Aorta (tissue), 5 donors: ENCODE data around the gene ERICH2. TPM values are rescaled to one million over a fixed set of nuclear protein-coding genes. Genes with fewer than 3 reads are reported as not detected.

Source experiments
- ATAC-seq: fragments of 200-7000 bp; cut with Tn5 transposase; one replicate; pipeline ENCODE4 v1.9.1; 2022; ENCODE audit warnings: moderate library complexity; ENCODE audit not compliant: low FRiP score
- DNase-seq, 2 donors: peaks; one replicate each; pipeline ENCODE4 v3.0.0-alpha.2; 2020
- H3K27ac ChIP-seq, 2 donors: one replicate each; pipeline ENCODE4 v1.5.1; 2013; ENCODE audit warnings: low read length in 2 of 2, mild to moderate bottlenecking in 2 of 2, moderate library complexity in 2 of 2, control low read depth in 1 of 2, inconsistent platforms in 1 of 2, low read depth in 1 of 2
- H3K27me3 ChIP-seq, 2 donors: one replicate each; pipeline ENCODE4 v1.6.1; 2013; ENCODE audit warnings: control low read depth in 1 of 2, low read length in 1 of 2, mild to moderate bottlenecking in 1 of 2, moderate library complexity in 1 of 2; ENCODE audit not compliant: insufficient read depth in 2 of 2, control insufficient read depth in 1 of 2
- H3K36me3 ChIP-seq, 2 donors: one replicate each; pipeline ENCODE4 v1.6.1; 2013; ENCODE audit warnings: control low read depth in 1 of 2, low read length in 1 of 2, mild to moderate bottlenecking in 1 of 2; ENCODE audit not compliant: insufficient read depth in 2 of 2, control insufficient read depth in 1 of 2
- H3K4me1 ChIP-seq, 2 donors: one replicate each; pipeline ENCODE4 v1.6.1; 2013; ENCODE audit warnings: low read length in 2 of 2, control low read depth in 1 of 2, mild to moderate bottlenecking in 1 of 2, moderate library complexity in 1 of 2; ENCODE audit not compliant: insufficient read depth in 2 of 2, control insufficient read depth in 1 of 2
- H3K4me3 ChIP-seq, 2 donors: one replicate each; pipeline ENCODE4 v1.5.1; 2013; ENCODE audit warnings: low read length in 2 of 2, control low read depth in 1 of 2, mild to moderate bottlenecking in 1 of 2
- H3K9me3 ChIP-seq: one replicate; pipeline ENCODE4 v1.6.1; 2013; ENCODE audit warnings: mild to moderate bottlenecking, low read length; ENCODE audit not compliant: control insufficient read depth
- WGBS, 2 donors: extraction: QIAGEN DNeasy Blood & Tissue Kit; methylation state at CpG; one replicate each; pipeline ENCODE4 v1.1.7; 2013; 5-methylcytosine and 5-hydroxymethylcytosine counted together
- intact Hi-C, 2 donors: fragments of 100-400 bp; cut with DNase I; formaldehyde crosslinking; loops; one replicate each; pipeline versions ENCODE4 v1.14.2 to v1.15.0; 2022
- polyA plus RNA-seq, 2 donors: library from polyadenylated mRNA; stranded (reverse); fragments of 200-250 nt; gene quantifications; one replicate each; pipeline ENCODE4 v1.2.3, GENCODE V29; 2013
- total RNA-seq, 2 donors: library from RNA; stranded (reverse); fragmentation: NEBNext Ultra II Directional; extraction: Animal tissue kit (Norgen Biotek cat#: 25700); gene quantifications; one replicate each; pipeline ENCODE4 v1.2.1, GENCODE V29; 2021
- donor health status: healthy with polysubstance abuse.
- donor health status: Bipolar disorder and iron deficiency.
- donor health status: DM: no; HTN: no; CAD: no.
- donor health status: DM: no; HTN: no; CAD: no.
- donor health status: DM: yes; HTN: yes; CAD: no.

The ERICH2 gene
- total and polyA plus RNA-seq, 4 donors, result 0.69 to 3.0 (median 1.3) TPM; not detected in 1

DNA sequence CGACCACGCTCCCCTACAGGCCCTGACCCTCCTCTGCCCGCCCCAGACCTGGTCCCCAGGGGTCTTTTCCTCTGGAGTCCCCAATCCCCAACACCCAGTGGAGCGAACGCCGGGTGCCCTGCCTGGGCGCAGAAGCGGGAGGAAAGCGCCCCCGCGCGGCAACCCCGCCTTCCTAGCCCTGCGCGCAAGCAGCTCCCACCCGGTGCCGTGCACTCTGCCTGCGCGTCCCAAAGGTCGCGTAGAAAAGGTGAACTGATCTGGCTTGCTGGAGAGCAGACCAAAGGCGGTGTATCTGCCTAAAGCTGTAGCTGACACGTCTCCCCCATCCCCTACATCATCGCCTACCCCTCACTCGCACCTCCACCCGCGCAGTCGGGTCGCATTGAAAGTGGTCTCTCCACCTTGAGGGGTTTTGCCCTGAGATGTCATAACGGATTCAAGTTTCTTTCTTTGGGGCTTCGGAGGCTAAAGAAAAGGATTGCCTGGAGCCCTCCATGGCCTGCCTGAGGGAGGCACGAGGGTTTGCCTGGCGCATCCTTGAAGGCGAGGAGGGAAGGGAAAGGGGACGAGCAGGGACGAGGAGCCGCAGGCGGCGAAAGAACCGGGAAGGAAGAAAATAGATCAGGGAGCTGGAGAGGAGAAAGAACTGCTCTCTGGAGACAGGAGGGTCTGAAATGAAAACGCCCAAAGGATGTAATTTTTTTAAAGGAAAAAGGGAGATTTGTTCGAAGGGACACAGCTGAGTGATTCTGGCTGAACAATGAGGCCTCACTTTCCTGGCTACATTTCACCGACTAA lies 52.3 kb downstream of the ERICH2 start:
- H3K9me3 ChIP-seq, result no peaks in the 10 kb centered on the region
- H3K27ac ChIP-seq, result no peak overlapping the region
- no peak overlapping the region for H3K4me3 ChIP-seq
- H3K27me3 ChIP-seq, result no peaks in the 10 kb centered on the region
- DNase-seq (no peak), ATAC-seq (no peak)
- H3K36me3 ChIP-seq, result no peaks in the 10 kb centered on the region
- WGBS, 2 donors, result 20 to 61% methylated on average over 40 to 43 of the region's 43 CpGs
- intact Hi-C loops, result loop anchor here in 1 of 2 donors (2.0 kb wide), 1 partner anchor 50 kb away; no protein-coding TSS in a partner anchor
- no peaks in the 10 kb centered on the region for H3K4me1 ChIP-seq

DNA sequence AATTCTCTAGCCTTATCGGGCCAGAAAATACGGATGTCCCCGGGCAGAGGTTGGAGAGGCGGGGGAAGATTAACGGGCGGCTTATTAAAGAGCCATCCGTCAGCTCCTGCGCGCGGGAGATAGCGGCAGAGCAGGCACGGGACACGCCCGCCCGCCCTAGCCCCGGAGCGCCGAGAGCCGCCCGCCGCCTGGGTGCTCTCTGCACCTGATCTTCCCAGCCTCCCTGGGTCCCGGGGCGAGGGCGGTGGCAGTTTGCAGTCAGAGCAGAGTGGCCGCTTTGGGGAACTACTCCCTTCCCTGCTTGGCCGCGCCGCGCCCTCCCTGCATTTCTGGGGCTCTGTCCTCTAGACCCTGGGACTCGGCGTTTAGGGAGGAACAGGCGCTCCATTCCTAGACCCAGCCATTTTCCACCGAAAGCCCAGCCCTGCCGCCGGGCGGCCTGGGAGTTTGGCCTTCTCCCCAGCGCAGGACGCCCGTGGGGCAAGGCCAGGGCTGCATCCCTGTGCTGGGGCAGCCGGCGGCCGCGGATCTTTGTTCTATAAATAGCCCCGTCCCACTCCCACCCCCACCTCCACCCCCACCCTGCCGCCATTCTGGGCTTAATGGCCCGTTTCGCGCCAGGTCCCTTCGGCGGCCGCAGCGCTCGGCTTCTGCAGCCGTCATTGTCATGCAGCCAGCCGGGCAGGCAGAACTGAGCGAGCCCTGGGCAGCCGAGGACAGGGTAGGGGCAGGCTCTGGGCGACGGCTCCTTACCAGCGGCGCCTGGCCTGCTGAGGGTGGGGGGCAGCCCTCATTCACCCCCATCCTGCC lies 53.1 kb downstream of the ERICH2 start:
- 1 to 5% methylated on average over 52 to 61 of the region's 61 CpGs for WGBS, 2 donors
- intact Hi-C loops, result loop anchor here in 1 of 2 donors (2.0 kb wide), 1 partner anchor 50 kb away; no protein-coding TSS in a partner anchor
- no peaks in the 10 kb centered on the region for H3K36me3 ChIP-seq
- peak overlapping the region; percentile 5 to 25 for H3K4me3 ChIP-seq
- peak in 1 of 2 donors; percentile 81 for DNase-seq
- peak; percentile 45 for ATAC-seq
- H3K9me3 ChIP-seq, result no peaks in the 10 kb centered on the region
- no peaks in the 10 kb centered on the region for H3K4me1 ChIP-seq
- no peak overlapping the region for H3K27ac ChIP-seq
- H3K27me3 ChIP-seq, result no peaks in the 10 kb centered on the region

DNA sequence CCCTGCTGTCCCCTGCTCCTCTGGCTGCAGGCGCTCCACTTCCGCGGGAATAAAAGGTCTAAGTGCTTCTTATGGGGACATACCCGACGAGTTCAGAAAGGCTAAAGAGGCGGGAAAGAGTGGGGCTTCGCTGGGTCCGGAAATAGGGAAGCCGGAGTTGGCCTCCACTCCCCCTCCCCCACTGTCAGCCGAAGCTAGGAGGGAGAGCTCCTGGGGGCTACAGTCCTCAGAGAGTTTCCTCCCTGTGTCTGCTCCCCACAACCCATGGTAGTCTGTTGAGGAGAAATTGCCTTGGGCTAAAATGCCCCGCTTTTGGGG lies 53.7 kb downstream of the ERICH2 start:
- WGBS, 2 donors, result 28 to 42% methylated on average over 11 of the region's 11 CpGs
- ATAC-seq (no peak), DNase-seq (no peak)
- Histone ChIP-seq H3K27me3 (no peaks in the 10 kb centered on the region), H3K4me3 (no peak overlapping the region), H3K4me1 (no peaks in the 10 kb centered on the region), H3K27ac (no peak overlapping the region), H3K36me3 (no peaks in the 10 kb centered on the region), H3K9me3 (no peaks in the 10 kb centered on the region)
- intact Hi-C loops, result loop anchor here in 1 of 2 donors (2.0 kb wide), 1 partner anchor 49 kb away; no protein-coding TSS in a partner anchor

DNA sequence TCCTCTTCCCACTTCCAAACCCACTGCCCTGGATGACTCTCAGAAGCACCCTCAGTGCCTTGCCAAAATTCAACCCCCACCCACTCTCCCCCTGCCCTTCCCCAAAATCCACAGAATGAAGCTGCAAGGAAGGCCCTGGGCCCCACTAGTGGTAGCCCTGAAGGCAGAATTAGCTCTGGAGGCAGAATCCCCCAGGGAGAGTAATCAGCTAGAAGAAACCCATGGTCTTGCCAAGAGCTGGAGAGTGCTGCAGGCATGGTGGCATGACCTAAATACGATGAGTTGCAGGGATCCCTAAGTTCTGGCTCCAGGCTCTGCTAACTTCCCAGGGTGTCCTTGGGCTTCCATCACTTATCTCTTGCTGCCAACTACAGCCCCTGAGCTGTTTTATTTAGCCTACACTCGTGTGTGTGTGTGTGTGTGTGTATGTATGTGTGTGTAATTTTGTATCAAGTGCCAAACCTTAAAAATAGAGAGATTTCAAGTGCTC lies 54.4 kb downstream of the ERICH2 start:
- no peak for DNase-seq
- intact Hi-C loops, result no loop called here

DNA sequence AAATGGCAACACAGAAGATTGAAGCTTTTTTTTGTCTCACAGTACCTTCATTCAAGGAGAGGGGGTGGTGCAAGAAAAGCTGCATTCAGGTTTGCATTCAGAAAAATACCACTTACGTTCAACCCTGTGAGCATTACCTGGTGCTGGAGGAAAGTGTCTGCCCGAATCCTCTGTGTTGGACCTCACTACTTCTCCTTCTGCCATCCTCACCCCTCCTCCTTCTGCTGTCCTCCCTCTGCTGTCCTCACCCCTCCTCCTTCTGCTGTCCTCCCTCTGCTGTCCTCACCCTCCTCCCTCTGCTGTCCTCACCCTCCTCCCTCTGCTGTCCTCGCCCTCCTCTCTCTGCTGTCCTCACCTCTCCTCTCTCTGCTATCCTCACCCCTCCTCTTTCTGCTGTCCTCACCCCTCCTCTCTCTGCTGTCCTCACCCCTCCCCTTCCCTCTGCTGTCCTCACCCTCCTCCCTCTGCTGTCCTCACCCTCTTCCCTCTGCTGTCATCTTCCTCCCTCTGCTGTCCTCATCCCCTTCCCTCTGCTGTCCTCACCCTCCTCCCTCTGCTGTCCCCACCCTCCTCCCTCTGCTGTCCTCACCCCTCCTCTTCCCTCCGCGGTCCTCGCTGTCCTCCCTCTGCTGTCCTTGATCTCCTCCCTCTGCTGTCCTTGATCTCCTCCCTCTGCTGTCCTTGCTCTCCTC lies 57.8 kb downstream of the ERICH2 start:
- no peak for DNase-seq
- 89 to 95% methylated on average over 6 of the region's 6 CpGs for WGBS, 2 donors
- no peak overlapping the region for H3K4me3 ChIP-seq
- no peaks in the 10 kb centered on the region for H3K4me1 ChIP-seq
- intact Hi-C loops, result no loop called here
- H3K36me3 ChIP-seq, result no peaks in the 10 kb centered on the region
- H3K27ac ChIP-seq, result no peak overlapping the region
- no peaks in the 10 kb centered on the region for H3K27me3 ChIP-seq
- ATAC-seq, result no peak
- no peaks in the 10 kb centered on the region for H3K9me3 ChIP-seq

More for the DNA sequence above, 54.4 kb downstream of the ERICH2 start:
- ATAC-seq, result no peak
- Histone ChIP-seq H3K9me3 (no peaks in the 10 kb centered on the region), H3K4me3 (no peak overlapping the region), H3K27ac (no peak overlapping the region), H3K4me1 (no peaks in the 10 kb centered on the region), H3K36me3 (no peaks in the 10 kb centered on the region), H3K27me3 (no peaks in the 10 kb centered on the region)
- 9 to 18% methylated on average over 2 of the region's 2 CpGs for WGBS, 2 donors

DNA sequence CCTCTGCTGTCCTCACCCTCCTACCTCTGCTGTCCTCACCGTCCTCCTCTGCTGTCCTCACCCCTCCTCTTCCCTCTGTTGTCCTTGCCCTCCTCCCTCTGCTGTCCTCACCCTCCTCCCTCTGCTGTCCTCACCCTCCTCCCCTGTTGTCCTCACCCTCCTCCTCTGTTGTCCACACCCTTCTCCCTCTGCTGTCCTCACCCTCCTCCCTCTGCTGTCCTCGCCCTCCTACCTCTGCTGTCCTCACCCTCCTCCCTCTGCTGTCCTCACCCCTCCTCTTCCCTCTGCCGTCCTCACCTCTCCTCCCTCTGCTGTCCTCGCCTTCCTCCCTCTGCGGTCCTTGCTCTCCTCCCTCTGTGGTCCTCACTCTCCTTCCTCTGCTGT lies 58.3 kb downstream of the ERICH2 start:
- H3K4me3 ChIP-seq, result no peak overlapping the region
- no peak overlapping the region for H3K27ac ChIP-seq
- DNase-seq, result no peak
- no peak for ATAC-seq
- no peaks in the 10 kb centered on the region for H3K9me3 ChIP-seq
- intact Hi-C loops, result no loop called here
- no peaks in the 10 kb centered on the region for H3K27me3 ChIP-seq
- H3K4me1 ChIP-seq, result no peaks in the 10 kb centered on the region
- H3K36me3 ChIP-seq, result no peaks in the 10 kb centered on the region
- 75 to 85% methylated on average over 5 of the region's 5 CpGs for WGBS, 2 donors

DNA sequence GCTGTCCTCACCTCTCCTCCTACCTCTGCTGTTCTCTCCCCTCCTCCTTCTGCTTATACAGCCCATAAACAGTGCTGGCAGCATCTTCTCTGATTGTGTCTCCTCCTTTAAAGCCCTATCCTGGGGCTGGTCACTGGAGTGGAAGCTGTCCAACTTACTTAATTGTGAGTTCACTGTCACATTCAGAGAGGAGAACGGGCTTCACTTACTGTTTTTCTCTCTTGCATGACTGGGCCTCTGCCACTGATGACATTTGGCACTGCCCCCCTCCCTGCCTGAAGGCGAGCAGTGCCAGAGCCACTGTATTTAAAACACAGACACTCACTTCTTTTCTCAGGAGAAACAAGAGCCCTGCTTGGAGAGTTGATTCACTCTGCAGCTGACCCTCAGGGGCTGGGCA lies 58.9 kb downstream of the ERICH2 start:
- 58 to 60% methylated on average over 2 of the region's 2 CpGs for WGBS, 2 donors
- intact Hi-C loops, result no loop called here
- Histone ChIP-seq H3K36me3 (no peaks in the 10 kb centered on the region), H3K4me1 (no peaks in the 10 kb centered on the region), H3K27ac (no peak overlapping the region), H3K4me3 (no peak overlapping the region), H3K27me3 (no peaks in the 10 kb centered on the region), H3K9me3 (no peaks in the 10 kb centered on the region)
- DNase-seq (no peak), ATAC-seq (no peak)

DNA sequence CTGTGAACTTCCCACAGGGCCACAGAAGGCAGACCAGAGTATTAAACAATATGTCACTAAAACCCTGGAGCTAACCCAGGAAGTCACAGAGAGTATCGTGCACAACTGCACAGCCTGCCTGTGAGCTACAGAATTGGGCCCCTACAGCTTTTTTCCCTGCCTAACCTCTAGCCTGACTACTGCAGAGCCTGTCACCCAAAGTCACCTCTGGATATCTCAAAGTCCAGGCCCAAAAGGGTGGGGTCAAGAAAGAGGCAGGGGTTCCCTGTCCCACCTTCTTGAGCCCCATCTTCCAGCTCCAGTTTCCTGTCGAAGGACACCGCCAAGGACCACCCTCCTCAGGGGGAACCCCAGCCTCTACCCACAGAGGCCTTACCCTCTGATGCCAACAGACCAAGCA lies 60.0 kb downstream of the ERICH2 start:
- Histone ChIP-seq H3K4me3 (no peak overlapping the region), H3K27ac (no peak overlapping the region), H3K36me3 (no peaks in the 10 kb centered on the region), H3K9me3 (no peaks in the 10 kb centered on the region), H3K27me3 (no peaks in the 10 kb centered on the region), H3K4me1 (no peaks in the 10 kb centered on the region)
- no peak for DNase-seq
- intact Hi-C loops, result no loop called here
- WGBS, 2 donors, result 80 to 90% methylated on average over 3 of the region's 3 CpGs
- no peak for ATAC-seq
